GM18873 (cell line): Measurements from ENCODE around the gene SORT1.
"Not testable (repeated sequence)": the region's sequence is repeated elsewhere in the genome, so short reads cannot be mapped to it uniquely, and the experiment has no call there.

Source experiments
- ATAC-seq: cut with Tn5 transposase; IDR thresholded peaks from one replicate; pipeline ENCODE4 v1.9.1; 2021; ENCODE audit warnings: mild to moderate bottlenecking, moderate library complexity, moderate number of reproducible peaks; ENCODE audit not compliant: unreplicated experiment, low FRiP score

SORT1 gene

DNA sequence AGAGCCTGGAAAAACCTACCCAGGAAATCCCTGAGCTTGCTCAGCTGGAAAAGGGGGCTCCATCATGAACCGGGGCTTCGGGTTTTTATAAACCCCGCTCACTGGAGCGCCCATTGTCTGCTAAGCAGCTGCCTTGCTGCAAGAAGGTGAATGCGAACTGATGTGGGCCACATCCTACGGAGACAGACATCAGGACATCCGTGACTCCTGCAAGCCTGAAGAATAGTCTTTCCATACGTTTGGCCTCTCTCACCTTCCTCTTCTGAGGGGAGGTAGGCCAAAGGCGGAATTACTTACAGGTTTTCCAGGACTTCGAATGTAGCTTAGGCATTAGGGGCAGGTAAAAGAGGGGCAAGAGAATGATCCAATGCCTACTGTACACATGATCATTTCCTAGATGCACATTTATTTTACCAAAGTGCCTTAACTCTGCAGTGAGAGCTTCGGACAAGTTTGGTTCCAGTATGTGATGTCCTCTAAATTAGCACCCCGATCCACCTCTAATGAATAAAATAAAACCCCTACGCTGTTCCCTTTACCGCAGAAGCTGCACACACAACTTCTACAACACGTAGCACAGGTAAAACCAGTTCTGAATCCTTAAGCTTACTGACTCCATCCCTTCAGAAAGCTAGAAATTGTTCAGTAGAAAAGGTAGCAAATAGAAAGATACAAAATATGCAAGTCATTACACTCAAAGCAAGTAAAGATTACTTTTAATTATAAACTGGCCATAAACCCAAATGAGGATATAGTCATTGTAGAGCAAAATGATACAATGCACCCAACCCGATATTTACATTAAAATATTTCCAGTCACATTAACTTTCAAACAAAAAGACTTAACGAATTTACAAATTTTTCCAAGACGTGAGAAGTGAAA lies 866 bp upstream of the SORT1 start:
- ATAC-seq, result no peak

DNA sequence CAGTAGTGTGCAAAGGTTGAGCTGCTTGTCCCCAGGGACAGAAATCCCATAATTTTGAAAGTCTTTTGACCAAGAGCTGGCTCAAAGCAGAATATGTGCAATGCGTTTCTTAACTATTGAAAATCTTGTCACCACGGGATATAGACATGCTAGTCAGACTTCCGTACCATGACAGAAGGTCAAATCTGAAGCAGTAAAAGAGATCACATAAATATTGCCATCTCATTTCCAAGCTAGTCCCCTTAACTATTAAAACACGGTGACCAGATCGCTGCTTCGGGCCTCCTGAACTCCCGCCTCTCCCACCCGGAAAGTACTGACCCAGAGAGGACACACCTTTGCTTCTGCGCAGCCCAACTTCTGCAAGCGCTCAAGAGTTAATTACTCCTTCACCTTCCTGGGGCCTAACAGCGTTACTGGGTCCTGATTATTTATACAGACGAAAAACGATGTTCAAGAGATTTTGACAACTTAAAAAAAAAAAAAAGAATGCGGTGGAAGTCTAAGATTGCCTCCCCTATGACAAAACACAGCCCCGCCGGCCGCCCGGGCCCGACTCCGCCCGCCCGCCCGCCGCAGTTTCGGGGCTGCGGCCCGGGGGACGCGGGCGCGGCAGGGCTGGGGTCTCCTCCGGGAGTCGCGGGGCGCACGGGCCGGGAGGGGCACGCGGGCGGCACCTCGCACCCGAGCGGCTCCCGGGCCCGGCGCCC lies 692 bp downstream of the SORT1 start:
- ATAC-seq, result no peak

DNA sequence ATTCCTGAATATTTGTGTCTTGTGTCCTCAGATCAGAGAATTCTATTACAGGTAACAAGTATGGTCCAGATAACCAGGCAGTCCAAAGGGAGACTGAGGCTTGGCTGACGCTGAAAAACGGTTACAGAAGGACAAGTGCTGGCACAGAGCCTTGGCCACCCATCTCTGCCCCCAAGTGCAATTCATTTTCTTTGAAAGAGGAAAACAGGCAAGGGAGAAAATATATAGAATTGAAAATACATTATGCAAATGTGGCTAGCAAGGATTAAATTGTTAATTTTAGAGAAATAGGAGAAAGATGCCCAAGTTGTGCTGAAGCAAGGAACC lies 1.2 kb downstream of the SORT1 start:
- no peak for ATAC-seq

DNA sequence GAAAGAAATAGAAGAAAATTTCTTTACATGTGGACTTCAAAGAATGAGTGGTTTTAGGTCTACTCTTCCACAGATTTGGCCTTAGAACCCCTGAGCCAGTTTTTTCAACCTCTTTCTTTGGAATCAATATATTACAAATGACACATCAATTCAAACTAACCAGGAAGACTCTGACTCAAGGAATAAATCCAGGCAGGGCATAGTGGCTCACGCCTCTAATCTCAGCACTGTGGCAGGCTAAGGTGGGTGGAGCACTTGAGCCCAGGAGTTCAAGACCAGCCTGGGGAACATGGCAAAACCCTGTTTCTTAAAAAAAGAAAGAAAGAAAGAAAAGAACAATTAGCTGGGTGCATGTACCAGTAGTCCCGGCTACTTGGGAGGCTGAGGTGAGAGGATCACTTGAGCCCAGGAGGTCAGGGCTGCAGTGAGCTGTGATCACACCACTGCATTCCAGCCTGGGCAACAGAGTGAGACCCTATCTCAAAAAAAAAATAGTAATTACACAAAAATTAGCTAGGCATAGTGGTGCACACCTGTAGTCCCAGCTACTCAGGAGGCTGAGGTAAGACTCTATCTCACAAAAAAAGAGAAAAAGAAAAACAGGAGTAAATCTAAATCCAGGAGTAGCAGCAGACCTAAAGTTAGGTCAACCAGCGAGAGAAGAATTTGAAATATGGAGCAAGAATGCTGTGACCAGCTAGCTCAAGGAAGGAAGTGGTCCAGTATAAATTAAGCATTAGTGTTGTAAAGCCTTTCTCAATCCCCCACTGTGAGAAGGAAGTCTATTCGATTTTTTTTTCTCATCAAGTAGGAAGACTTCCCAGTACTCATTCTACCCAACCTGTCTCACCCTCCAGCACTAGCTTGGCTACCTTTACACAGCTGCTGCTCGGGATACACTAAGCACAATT lies 1.9 kb downstream of the SORT1 start:
- ATAC-seq, result no peak

DNA sequence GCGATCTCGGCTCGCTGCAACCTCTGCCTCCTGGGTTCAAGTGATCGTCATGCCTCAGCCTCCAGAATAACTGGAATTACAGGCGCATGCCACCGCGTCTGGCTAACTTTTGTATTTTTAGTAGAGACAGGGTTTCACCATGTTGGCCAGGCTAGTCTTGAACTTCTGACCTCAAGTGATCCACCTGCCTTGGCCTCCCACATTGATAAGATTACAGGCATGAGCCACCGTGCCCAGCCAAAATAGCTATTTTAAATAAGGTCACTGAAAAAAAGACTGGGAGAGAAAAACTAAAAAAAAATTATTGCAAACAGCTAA lies 2.5 kb downstream of the SORT1 start:
- not testable (repeated sequence) for ATAC-seq

DNA sequence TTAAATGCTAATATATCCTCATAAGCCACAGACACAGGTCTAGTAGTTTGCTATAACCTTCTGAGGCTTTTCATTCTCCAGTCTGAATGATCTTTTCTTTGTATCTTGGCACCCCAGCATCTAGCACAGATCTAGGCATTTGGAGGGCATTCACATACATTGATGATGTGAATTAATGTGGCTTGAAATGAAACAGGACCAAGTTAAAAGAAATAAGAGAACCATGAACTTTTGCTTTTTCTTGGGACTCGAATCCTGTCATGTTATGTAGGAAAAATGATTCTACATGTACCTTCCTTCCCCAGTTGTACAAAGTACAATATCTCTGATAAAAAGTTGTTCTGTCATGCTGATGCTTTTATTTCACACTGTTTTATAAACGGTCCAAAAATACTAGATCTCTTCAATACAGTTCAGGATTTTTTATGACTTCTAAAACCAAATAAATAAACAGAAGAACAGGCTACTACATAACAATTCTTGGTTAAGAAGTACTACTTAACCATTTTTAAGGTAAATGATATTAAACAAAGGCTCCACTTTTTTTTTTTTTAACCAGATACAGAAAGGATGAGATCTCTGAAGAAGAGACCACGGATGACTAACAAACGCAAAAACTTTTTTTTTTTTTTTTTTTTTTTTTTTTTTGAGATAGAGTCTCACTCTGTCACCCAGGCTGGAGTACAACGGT lies 3.0 kb downstream of the SORT1 start:
- no peak for ATAC-seq

DNA sequence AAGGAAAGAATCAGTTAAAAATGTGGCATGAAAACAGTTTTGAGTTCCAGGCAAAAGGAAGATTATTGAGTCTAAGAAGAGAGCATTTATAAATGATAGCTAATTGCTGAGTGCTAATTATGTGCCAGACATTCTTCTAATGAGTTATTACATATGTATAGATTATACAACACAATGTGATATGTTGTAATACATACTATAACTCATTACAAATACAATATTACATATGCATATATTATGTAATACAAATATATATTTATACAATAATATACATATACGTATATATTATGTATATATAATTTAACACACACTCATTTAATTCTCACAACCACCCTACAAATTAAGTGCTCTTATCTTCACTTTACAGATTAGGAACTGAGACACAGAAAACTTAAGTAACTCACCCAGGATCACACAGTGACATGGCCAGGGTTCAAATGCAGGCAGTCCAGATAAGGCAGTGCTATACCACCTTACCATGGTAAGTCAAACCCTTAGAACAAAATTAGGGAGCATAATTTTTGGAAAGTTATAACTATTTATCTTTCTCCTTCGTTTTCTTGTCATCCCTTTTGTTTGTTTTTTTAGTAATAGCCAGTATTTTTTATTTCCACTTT lies 4.0 kb downstream of the SORT1 start:
- no peak for ATAC-seq

DNA sequence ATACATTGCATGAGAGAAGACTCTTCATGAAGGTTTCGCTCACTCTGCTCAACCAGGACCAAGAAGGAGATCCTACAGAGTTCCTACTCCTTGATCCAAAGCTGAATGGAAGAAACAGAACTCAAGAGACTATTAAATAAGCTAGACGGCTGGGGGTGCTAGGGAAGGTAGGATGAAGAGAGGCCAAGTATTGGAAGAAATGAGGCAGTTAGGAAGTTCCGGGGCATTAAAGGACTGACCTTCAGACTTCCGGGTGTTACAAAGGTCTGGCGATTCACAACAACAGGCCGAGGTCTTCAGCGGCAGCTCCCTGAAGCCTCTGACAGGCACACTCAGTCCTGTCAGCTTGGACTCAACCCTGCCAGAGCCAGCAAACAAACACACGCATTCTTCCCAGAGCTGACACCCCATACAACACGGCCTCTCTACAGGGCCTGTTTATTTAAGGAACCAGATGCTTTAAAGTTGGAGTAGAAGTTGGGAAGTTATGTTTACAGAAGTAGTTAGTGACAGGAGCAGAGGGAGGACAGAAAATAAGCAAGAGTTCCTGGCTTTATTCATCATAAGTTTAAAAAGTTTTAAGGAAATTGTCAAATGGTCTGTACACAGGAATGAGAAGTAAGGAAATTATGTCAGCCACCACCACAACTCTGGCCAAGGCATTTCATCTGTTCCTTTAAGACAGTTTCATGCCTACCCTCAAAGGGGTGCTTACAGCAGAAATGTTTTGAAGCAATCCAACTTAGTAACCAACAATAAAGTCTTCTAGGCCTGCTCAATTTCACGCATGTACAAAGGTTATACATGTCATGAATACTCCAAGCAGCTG lies 4.7 kb downstream of the SORT1 start:
- no peak for ATAC-seq

DNA sequence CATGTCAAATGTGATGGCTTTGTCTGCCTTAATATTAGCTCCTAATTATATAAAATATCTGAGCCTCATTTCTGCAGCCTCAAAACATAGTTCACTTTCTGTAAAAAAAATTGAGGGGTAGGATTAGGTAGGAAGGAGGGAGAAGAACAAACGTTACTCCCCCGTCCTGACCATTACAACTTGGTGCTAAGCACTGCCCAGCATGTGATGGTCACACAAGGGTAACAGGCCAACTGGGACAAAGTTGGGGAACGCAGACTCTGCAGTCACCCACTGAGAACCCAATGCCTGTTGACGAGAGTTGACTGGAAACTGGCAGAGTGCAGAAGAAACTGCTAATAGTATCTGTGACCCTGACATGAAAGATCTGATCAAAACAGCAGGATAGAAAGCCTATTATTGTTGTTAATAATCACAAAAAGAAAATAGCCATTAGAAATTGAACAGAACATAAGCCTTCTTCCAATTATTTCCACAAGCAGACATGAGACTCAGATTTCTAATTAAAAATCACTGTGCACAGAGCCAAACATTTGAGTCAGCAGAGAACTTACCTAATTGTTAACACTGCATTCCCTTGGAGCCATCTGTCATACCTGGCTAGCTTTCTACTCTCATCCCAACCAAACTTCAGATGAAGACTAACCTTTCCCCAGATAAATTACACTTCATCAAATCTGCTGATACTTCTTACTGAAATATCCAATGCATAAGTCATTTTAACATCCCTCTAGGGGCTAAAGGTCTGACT lies 5.5 kb downstream of the SORT1 start:
- ATAC-seq, result peak; percentile 6

DNA sequence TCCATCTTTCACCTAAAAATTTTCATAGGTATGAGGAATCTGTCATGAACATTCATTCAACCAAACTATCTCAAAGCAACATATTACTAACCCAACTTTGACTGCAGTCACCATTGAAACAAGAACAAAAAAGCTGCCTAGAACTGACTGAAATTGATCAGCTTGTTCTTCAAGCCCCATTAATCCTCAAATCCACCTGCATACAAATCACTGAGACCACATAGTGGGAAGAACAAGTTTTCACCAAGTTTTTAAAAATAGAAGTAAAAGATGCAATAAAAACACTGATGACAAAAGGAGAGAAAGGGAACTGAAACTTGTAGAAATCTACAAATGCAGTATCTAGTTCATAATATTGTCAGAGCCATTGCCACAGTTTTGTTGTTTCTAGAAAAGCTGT lies 6.1 kb downstream of the SORT1 start:
- peak; percentile 57 for ATAC-seq

DNA sequence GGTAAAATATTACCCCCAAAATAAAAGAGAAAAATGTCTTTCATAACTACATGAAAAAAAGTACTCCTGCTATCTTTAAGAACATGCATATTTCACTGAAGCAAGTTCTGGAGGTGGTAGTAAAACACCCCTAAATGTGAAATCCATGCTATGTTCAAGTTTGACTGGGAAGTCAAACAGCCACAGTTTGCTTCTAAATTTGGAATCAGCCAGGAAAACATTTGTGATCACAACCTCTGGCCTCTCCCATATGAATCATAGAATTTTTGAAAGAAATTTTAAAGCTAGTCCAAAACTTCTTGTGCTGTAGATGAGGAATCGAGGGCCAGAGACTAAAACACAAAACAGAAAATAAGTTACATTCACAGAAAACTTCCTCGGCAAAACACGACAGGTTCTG lies 6.6 kb downstream of the SORT1 start:
- ATAC-seq, result no peak

DNA sequence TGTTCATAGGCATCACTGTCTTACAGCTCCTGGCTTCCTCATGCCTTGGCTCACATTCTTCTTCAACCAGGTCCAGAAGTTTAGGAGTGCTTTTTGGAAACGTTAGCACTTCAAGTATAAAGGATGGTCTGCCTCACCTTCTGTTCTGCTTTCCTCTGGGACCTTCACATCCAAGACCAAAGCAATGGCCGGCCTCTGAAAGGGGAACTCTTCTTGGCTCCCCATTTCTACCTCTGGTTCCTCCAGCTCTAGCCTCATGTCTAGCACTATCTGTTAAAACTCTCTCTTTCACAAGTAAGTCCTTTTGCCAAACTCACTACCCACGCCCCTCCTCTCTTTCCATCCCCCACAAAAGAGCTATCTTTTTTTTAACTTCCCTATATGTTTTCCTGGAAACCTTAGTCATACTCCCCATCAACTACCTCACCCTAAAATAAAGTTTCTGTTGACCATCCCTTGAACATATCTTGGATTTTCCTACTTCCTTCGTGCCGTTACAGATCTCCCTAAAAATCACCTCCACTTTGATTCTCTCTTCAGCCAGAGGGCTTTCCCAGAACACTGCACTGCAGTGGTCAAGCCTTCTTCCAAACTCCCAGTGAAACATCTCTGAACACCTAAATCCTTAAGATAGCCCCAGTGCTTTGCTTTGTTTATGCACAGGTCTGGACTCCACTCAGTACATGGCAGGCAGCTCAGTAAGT lies 7.9 kb downstream of the SORT1 start:
- ATAC-seq, result no peak

DNA sequence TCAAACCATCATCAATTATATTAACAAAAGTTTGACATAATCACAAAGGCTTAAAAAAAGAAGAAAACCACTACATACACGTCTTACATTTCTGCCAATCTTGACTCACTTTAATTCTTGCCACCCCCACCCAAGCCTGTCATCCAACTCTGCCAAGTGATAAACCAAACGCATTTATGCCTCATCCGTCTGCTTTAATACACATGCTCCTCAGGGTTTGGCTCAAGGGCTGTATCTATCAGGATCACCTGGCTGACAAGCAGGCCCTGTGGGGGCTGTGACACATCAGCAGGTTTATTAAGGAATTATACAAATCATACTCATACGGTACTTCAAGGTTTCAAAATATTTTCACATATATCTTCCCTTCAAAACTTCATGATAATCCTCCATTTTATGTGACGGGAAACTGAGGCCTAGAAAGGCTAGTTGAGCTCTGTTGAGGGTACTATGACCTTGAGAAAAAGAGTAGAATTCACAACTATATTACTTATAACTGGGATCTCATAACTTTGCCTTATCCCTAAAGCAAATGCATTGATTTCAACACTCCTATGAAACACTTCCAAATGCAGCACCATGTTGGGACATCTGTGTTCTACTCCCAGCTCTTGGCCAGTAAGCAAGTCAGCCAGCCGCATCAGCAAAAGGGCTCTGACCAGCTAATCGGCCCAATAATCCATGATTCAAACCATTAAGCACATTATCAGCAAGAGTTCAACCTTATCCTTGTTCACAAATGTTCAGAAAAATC lies 8.7 kb downstream of the SORT1 start:
- ATAC-seq, result no peak

DNA sequence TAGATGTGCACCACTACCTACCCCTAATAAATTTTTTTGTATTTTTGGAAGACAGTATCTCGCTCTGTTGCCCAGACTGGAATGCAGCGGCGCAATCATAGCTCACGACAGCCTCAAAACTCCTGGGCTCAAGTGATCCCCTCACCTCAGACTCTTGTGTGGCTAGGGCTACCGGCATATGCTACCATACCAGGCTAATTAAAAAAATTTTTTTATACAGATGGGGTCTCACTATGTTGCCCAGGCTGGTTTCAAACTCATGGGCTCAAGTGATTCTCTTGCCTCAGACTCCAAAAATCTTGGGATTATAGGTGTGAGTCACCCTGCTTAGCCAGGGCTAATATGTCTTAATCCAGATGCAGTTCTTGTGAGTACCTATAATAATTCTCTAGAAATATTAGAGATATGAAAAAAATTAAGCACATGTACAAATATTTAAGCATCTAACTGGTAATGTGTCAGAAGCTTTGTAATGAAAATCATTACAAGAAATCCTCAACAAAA lies 9.5 kb downstream of the SORT1 start:
- ATAC-seq, result no peak

DNA sequence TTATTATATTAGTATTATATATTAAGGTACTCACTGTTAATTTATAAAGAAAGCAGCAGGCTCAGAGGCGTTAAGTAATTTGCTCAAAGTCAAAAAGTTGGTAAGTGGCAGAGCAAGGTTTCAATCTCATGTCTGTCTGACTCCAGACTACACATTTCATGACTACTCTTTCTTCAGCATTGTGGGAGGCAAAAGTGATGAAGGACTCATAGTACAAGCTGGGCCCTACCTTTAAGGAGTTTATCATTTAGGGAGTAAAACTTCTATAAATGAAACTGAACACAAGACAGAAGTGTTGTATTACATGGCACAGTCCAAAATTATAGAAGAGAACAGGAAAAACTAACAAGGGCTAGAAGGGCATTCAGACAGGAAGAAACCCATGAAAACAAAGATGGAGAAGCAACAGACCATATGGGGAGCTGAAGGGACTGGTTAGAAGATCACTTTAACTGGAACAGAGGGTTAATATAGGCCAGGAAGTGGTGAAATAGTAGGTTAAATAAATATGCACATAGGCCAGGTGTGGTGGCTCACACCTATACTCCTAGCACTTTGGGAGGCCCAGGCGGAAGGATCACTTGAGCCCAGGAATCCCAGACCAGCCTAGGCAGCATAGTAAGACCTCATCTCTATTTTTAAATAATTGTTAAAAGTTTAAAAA lies 11.5 kb downstream of the SORT1 start:
- ATAC-seq, result no peak

DNA sequence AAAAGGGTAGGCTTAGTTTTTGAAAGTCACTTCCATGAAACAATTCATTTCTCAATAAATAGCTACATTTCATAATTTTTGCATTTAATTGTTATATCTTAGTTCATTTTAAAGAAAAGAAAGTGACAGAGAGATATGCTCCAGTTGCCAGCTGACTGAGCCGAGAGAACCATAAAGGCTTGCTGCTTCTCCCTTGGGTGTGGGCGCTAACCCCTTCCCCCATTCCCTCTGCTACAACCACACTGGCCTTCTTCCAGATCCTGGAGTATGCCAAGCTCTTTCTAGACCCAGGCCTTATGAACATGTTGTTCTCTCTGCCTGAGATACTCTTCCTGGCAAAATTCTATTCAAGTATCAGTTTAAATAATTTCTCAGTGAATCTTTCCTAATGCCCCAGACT lies 12.3 kb downstream of the SORT1 start:
- no peak for ATAC-seq

DNA sequence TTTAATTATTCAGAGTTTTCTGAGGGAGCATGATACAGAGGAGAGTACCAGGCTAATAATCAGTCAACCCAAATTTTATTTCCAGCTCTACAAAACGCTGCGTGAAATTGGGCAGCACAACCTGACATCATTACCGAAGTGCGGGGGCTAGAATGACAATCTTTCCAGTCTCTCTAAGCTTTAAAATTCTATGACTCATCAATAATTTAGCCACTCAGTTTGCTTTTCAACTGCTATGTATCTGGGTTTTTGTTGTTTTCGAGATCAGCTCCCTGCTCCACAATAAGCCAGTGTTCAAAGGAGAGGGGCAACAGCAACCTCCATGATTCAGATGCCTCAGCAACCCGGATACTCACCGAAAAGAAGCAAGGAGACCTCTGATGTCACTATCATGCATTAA lies 13.9 kb downstream of the SORT1 start:
- no peak for ATAC-seq
